Transverse colon (tissue), 4 donors: ENCODE data around the gene TMEM33.

Source experiments
- EP300 ChIP-seq: sonication (generic); formaldehyde crosslinking; IDR thresholded peaks from one replicate; pipeline ENCODE4 v1.6.1; 2017; ENCODE audit warnings: antibody characterized with exemption, low read depth
- POLR2A ChIP-seq: fragments of 450-650 bp; IDR thresholded peaks from one replicate; pipeline ENCODE4 v1.6.1; 2016; ENCODE audit warnings: antibody characterized with exemption, mild to moderate bottlenecking, moderate library complexity
- POLR2AphosphoS5 ChIP-seq, 3 donors: sonication (generic); formaldehyde crosslinking; IDR thresholded peaks; one replicate each; pipeline ENCODE4 v1.6.1; 2016; ENCODE audit warnings: antibody characterized with exemption in 3 of 3
- TF ChIP-seq, protein P1 (sequence below), 5 experiments: fragments of 200-600 bp in 3 of 5; fragments of 450-650 bp in 2 of 5; sonication (generic) in 3 of 5; IDR thresholded peaks; 1 replicate in 2 of 5; 2 replicates in 3 of 5; pipeline ENCODE4 v1.5.1; 2016 to 2017; ENCODE audit warnings: antibody characterized with exemption in 5 of 5, inconsistent platforms in 3 of 5, mild to moderate bottlenecking in 2 of 5, moderate library complexity in 1 of 5

DNA sequence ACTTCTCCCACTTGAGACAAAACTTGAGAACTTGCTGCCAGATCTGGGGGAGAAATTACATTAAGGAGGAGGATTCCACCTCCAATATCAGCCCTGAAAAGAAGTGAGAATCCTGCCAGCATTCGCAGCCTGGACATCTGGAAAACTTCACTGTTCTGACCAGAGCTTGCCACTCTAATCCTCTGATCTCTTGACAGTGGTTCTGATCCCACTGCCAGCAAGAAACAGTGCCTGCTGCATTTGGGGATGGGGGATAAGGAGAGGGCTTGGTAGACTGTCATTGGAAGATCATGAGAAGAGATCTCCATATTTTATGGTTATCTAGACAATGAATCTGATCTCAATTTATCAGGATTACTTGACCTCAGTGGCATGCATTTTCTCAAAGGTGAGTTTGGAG lies 49.8 kb upstream of the TMEM33 start:
- TF ChIP-seq, protein P1, sequence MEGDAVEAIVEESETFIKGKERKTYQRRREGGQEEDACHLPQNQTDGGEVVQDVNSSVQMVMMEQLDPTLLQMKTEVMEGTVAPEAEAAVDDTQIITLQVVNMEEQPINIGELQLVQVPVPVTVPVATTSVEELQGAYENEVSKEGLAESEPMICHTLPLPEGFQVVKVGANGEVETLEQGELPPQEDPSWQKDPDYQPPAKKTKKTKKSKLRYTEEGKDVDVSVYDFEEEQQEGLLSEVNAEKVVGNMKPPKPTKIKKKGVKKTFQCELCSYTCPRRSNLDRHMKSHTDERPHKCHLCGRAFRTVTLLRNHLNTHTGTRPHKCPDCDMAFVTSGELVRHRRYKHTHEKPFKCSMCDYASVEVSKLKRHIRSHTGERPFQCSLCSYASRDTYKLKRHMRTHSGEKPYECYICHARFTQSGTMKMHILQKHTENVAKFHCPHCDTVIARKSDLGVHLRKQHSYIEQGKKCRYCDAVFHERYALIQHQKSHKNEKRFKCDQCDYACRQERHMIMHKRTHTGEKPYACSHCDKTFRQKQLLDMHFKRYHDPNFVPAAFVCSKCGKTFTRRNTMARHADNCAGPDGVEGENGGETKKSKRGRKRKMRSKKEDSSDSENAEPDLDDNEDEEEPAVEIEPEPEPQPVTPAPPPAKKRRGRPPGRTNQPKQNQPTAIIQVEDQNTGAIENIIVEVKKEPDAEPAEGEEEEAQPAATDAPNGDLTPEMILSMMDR (IDR thresholded peaks at IDR 0.05): no peak
- TF ChIP-seq POLR2A: no peak
- TF ChIP-seq POLR2AphosphoS5 (IDR thresholded peaks at IDR 0.05): no peak
- no peak for TF ChIP-seq EP300
